ENCODE measurements around the gene BANK1. TPM values are rescaled to one million over a fixed set of nuclear protein-coding genes. Genes with fewer than 3 reads are reported as not detected.

Gene BANK1
- total RNA-seq, 4 donors from 2014 or later, result 0.20 to 22.4 (median 9.4) TPM

- Histone ChIP-seq H3K27ac (no peak overlapping the region), H3K27me3 (no peaks in the 10 kb centered on the region), H3K4me3 (no peak overlapping the region), H3K9me3 (no peaks in the 10 kb centered on the region), H3K4me1 (no peaks in the 10 kb centered on the region), H3K36me3 (no peaks in the 10 kb centered on the region)
- TF ChIP-seq CTCF (IDR thresholded peaks at IDR 0.05) (no peak), EP300 (IDR thresholded peaks at IDR 0.05; ENCODE audit: low read depth) (no peak), POLR2AphosphoS5 (IDR thresholded peaks at IDR 0.05) (no peak), POLR2A (IDR thresholded peaks at IDR 0.05) (no peak)
- intact Hi-C loops (cut with DNase I; ENCODE audit: low total_unique reads) (no loop called here), in situ Hi-C loops (cut with MboI; ENCODE audit: low pct_ligation_motif_present in 1 of 4, low pct_unique_long_range_greater_than_20kb in 1 of 4, low sequenced_read_pairs in 3 of 4) (no loop called here)
- DNase-seq, result no peak
- WGBS, 2 donors (ENCODE audit: low coverage in 1 of 2), result 80% methylated on average over 1 to 2 of the region's 2 CpGs
These were observed 289.7 kb downstream of the BANK1 start for GRCh38 chr4:102080184-102080583.

DNA sequence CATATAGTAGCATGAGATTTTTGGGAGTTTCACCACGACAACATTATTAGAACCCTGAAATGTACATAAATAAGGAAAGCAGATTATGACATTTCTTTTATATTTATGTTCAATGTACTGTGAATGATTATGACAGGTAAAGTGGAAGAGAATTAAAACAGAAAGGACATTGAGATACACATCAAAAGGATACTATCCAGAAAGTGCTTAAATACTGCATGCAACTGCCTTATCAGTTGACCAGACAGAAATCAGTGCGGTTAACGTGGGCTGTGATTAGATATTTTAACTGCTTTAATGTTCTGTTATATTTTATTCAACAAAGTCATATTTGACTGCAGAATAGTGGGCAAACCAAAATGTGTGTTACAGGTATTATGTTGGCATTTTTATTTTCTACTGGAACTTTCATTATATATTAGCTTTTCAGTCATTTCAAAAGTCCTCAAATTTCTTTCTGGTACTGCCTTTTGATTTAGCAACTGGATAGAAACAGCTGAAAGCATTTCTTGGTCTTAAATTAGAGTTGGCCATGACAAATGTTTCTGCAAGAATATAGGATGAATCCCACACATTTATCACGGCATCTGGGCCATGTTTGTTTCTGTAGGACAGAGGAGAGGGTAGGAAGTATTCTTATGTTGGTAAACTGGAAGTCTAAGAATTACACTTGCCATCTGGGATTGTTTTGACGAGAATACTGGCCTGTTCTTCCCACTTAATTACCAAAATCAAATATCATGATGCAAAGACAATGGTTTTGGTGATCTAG, 299.5 kb downstream of the BANK1 start:
- Histone ChIP-seq H3K4me1 (no peaks in the 10 kb centered on the region), H3K27me3 (no peaks in the 10 kb centered on the region), H3K27ac (no peak overlapping the region), H3K36me3 (no peaks in the 10 kb centered on the region), H3K9me3 (no peaks in the 10 kb centered on the region), H3K4me3 (no peak overlapping the region)
- WGBS, 2 donors (ENCODE audit: low coverage in 1 of 2), result 68 to 81% methylated on average over 4 to 5 of the region's 5 CpGs
- intact Hi-C loops (cut with DNase I; ENCODE audit: low total_unique reads) (no loop called here), in situ Hi-C loops (cut with MboI; ENCODE audit: low pct_ligation_motif_present in 1 of 4, low pct_unique_long_range_greater_than_20kb in 1 of 4, low sequenced_read_pairs in 3 of 4) (no loop called here)
- TF ChIP-seq POLR2AphosphoS5 (IDR thresholded peaks at IDR 0.05) (no peak), EP300 (IDR thresholded peaks at IDR 0.05; ENCODE audit: low read depth) (no peak), CTCF (IDR thresholded peaks at IDR 0.05) (no peak), POLR2A (IDR thresholded peaks at IDR 0.05) (no peak)
- DNase-seq, result no peak

- no peak for DNase-seq
- no peaks in the 10 kb centered on the region for H3K9me3 ChIP-seq
- intact Hi-C loops (cut with DNase I; ENCODE audit: low total_unique reads) (no loop called here), in situ Hi-C loops (cut with MboI; ENCODE audit: low pct_ligation_motif_present in 1 of 4, low pct_unique_long_range_greater_than_20kb in 1 of 4, low sequenced_read_pairs in 3 of 4) (no loop called here)
- no peak overlapping the region for H3K4me3 ChIP-seq
- no peaks in the 10 kb centered on the region for H3K27me3 ChIP-seq
- WGBS, 2 donors (ENCODE audit: low coverage in 1 of 2), result 69 to 98% methylated on average over 3 of the region's 3 CpGs
- no peaks in the 10 kb centered on the region for H3K36me3 ChIP-seq
- TF ChIP-seq POLR2AphosphoS5 (IDR thresholded peaks at IDR 0.05), result no peak
- no peak overlapping the region for H3K27ac ChIP-seq
- H3K4me1 ChIP-seq, result no peaks in the 10 kb centered on the region
These were observed 301.1 kb downstream of the BANK1 start for GRCh38 chr4:102091656-102092055.

DNA sequence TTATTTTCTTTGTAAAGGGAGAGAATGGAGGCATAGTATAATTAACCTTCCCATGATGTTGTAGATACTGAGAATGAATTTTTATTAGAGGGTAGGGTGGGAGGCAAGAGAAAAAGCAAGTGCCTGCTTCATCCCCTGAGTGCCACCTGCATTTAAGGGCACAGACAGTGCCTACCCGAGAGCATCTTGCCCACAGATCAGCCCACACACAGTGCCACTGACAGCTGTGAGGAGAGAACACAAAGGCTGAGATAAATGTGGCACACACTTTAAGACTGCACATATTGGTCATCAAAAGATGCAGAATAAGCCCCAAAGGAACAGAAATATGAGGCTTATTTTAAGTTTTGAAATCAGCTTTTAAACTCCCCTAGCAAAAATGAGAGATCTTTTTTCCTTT, 304.0 kb downstream of the BANK1 start:
- no peak for TF ChIP-seq EP300 (IDR thresholded peaks at IDR 0.05; ENCODE audit: low read depth)
- no peak for TF ChIP-seq POLR2AphosphoS5 (IDR thresholded peaks at IDR 0.05)
- TF ChIP-seq POLR2A (IDR thresholded peaks at IDR 0.05), result no peak
- TF ChIP-seq CTCF (IDR thresholded peaks at IDR 0.05), result no peak
- in situ Hi-C loops (cut with MboI; ENCODE audit: low pct_ligation_motif_present in 1 of 4, low pct_unique_long_range_greater_than_20kb in 1 of 4, low sequenced_read_pairs in 3 of 4) (no loop called here), intact Hi-C loops (cut with DNase I; ENCODE audit: low total_unique reads) (no loop called here)
- DNase-seq, result no peak
- Histone ChIP-seq H3K4me3 (no peak overlapping the region), H3K9me3 (no peaks in the 10 kb centered on the region), H3K27me3 (no peaks in the 10 kb centered on the region), H3K36me3 (no peaks in the 10 kb centered on the region), H3K27ac (no peak overlapping the region), H3K4me1 (no peaks in the 10 kb centered on the region)
- 63% methylated on average over 1 of the region's 1 CpG; no CpG with 5 or more reads in 1 of the 2 donors for WGBS, 2 donors (ENCODE audit: low coverage in 1 of 2)

DNA sequence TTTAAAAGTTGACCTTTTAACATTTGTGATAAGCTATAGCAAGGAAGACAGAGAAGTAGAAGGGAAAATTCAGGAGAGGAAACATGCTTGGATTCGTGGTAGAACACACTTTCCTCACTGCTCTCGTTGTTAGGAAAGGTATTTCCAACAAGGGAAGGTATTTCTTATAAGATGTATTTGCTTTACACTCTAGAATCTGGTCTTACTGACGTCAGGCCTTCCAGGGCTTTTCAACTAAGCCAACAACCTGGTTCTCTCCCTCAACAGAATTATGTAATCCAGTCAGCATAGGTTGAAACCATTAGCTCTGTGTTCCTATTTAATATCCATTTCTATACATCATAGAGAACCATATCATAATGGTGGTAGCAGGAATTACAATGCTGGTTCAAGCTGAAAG, 312.8 kb downstream of the BANK1 start:
- in situ Hi-C loops (cut with MboI; ENCODE audit: low pct_ligation_motif_present in 1 of 4, low pct_unique_long_range_greater_than_20kb in 1 of 4, low sequenced_read_pairs in 3 of 4) (no loop called here), intact Hi-C loops (cut with DNase I; ENCODE audit: low total_unique reads) (no loop called here)
- no peak overlapping the region for H3K4me3 ChIP-seq
- TF ChIP-seq POLR2AphosphoS5 (IDR thresholded peaks at IDR 0.05), result no peak
- TF ChIP-seq CTCF (IDR thresholded peaks at IDR 0.05), result no peak
- no peaks in the 10 kb centered on the region for H3K36me3 ChIP-seq
- no peak overlapping the region for H3K27ac ChIP-seq
- no peaks in the 10 kb centered on the region for H3K4me1 ChIP-seq
- H3K9me3 ChIP-seq, result peaks cover 8 to 16% of the 10 kb centered on the region in 2 donors
- no peak for DNase-seq
- 60 to 72% methylated on average over 3 of the region's 3 CpGs for WGBS, 2 donors (ENCODE audit: low coverage in 1 of 2)
- no peaks in the 10 kb centered on the region for H3K27me3 ChIP-seq

Data from transverse colon (tissue), 4 donors.